Gastroesophageal sphincter (tissue), 3 donors: ENCODE results near the gene PNLDC1.

Source experiments
- CTCF ChIP-seq, 4 experiments: fragments of 200-600 bp in 2 of 4; fragments of 450-650 bp in 2 of 4; sonication (generic) in 1 of 4; IDR thresholded peaks; one replicate each; pipeline ENCODE4 v1.5.1; 2017 to 2019; ENCODE audit warnings: antibody characterized with exemption in 4 of 4, mild to moderate bottlenecking in 2 of 4, moderate library complexity in 2 of 4
- POLR2AphosphoS5 ChIP-seq: sonication (generic); formaldehyde crosslinking; IDR thresholded peaks from one replicate; pipeline ENCODE4 v1.6.1; 2017; ENCODE audit warnings: antibody characterized with exemption

DNA sequence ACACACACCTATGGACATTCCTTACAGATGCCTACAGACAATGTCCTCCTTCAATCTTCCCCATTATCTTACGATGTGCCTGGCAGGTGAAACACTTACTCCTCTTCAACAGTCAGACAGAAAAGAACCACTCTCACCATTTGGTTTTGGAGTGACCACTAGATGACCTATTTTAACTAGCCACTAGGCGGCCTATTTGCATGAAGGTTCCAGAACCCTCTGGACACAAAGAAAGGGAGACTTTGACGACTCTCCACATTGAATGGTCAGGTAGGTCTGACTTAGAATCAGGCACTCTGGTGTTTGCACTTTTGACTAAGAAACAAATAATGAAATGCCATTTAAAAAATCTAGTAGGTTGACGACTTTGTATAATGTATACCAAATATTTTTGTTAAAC lies 42.0 kb downstream of the PNLDC1 start:
- no peak for TF ChIP-seq CTCF (IDR thresholded peaks at IDR 0.05)
- TF ChIP-seq POLR2AphosphoS5 = no peak
